ENCODE measurements around the gene FBXL13. TPM values are rescaled to one million over a fixed set of nuclear protein-coding genes. Genes with fewer than 3 reads are reported as not detected.

The FBXL13 gene
- total RNA-seq, 1 donor from 2014 or later = 0.98 TPM

DNA sequence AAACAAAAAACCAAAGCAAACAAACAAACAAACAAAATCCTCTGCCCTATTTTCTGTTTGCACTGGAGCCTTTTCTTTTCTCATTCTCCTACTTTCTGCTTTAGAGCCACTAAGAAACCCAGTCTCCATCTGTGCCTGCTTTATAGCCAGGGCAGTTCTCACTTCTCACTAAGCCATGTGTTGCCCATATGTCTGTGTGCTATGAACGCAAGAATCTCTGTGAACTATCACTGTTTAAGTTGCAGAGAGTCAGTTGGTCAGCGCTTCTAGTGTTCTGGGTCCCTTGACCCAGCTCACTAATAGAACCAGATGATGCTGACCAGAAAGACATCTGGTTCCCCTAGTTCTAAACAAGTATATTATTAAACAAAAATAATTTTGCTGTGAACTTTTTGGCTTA is 244.4 kb downstream of the FBXL13 start:
- Histone ChIP-seq H3K27me3 (no peaks in the 10 kb centered on the region), H3K4me3 (no peak overlapping the region), H3K36me3 (peaks cover 0 to 7% of the 10 kb centered on the region in 2 donors), H3K9me3 (no peaks in the 10 kb centered on the region), H3K4me1 (peaks cover 21% of the 10 kb centered on the region), H3K27ac (no peak overlapping the region)
- TF ChIP-seq POLR2A (IDR thresholded peaks at IDR 0.05) (no peak), POLR2AphosphoS5 (IDR thresholded peaks at IDR 0.05; ENCODE audit: insufficient read depth in 1 of 2, low read depth in 1 of 2) (no peak)
- TF ChIP-seq, protein P1, sequence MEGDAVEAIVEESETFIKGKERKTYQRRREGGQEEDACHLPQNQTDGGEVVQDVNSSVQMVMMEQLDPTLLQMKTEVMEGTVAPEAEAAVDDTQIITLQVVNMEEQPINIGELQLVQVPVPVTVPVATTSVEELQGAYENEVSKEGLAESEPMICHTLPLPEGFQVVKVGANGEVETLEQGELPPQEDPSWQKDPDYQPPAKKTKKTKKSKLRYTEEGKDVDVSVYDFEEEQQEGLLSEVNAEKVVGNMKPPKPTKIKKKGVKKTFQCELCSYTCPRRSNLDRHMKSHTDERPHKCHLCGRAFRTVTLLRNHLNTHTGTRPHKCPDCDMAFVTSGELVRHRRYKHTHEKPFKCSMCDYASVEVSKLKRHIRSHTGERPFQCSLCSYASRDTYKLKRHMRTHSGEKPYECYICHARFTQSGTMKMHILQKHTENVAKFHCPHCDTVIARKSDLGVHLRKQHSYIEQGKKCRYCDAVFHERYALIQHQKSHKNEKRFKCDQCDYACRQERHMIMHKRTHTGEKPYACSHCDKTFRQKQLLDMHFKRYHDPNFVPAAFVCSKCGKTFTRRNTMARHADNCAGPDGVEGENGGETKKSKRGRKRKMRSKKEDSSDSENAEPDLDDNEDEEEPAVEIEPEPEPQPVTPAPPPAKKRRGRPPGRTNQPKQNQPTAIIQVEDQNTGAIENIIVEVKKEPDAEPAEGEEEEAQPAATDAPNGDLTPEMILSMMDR (IDR thresholded peaks at IDR 0.05) = no peak
- no peak for DNase-seq (ENCODE audit: extremely low spot score in 2 of 2)
- intact Hi-C loops (cut with DNase I) = no loop called here

DNA sequence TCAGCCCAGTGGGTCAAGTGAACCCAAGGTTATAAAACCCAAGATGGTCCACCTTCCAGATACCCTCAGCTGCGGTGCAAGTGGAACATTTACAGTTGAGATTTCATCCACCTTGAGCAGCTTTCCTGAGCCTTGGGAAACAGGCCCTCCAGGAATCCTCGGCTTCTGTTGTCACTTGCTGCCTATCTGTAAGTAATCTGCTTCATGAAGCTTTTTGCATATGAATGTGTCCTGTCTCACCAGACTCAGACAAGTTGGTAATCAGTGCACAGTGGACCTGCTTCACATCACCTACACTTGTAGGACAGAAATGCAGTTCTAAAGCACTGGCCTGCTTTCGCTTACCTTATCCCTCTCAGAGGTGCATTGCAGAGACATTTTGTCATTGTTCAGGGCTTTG is 245.5 kb downstream of the FBXL13 start:
- DNase-seq (ENCODE audit: extremely low spot score in 2 of 2) = no peak
- intact Hi-C loops (cut with DNase I) = no loop called here
- Histone ChIP-seq H3K4me1 (peaks cover 21% of the 10 kb centered on the region), H3K27ac (no peak overlapping the region), H3K4me3 (no peak overlapping the region), H3K9me3 (no peaks in the 10 kb centered on the region), H3K27me3 (no peaks in the 10 kb centered on the region), H3K36me3 (peaks cover 0 to 7% of the 10 kb centered on the region in 2 donors)
- no peak for TF ChIP-seq POLR2A (IDR thresholded peaks at IDR 0.05)

DNA sequence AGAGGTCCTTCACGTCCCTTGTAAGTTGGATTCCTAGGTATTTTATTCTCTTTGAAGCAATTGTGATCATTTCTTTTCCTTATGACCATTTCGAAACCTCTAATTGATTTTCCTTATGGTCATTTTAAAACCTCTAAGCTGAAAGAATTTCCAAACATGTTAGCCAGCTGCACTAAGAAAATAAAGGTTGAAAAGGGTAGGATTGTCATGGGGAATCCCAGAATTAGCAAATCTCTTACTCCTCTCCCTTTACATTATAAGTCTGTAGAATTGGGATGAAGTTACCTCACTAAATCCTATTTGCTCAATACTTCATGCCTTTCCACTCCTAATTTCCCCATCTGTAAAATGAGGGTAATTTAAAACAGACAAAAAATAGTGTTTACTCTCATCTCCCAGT is 246.3 kb downstream of the FBXL13 start:
- intact Hi-C loops (cut with DNase I) = no loop called here
- DNase-seq (ENCODE audit: extremely low spot score in 2 of 2) = no peak
- no peak overlapping the region for H3K27ac ChIP-seq
- peaks cover 17% of the 10 kb centered on the region for H3K4me1 ChIP-seq
- no peaks in the 10 kb centered on the region for H3K9me3 ChIP-seq
- peaks cover 0 to 7% of the 10 kb centered on the region in 2 donors for H3K36me3 ChIP-seq
- TF ChIP-seq, protein P1 (IDR thresholded peaks at IDR 0.05) = no peak
- no peak for TF ChIP-seq POLR2AphosphoS5 (IDR thresholded peaks at IDR 0.05; ENCODE audit: insufficient read depth in 1 of 2, low read depth in 1 of 2)
- TF ChIP-seq POLR2A (IDR thresholded peaks at IDR 0.05) = no peak
- no peaks in the 10 kb centered on the region for H3K27me3 ChIP-seq
- no peak overlapping the region for H3K4me3 ChIP-seq

DNA sequence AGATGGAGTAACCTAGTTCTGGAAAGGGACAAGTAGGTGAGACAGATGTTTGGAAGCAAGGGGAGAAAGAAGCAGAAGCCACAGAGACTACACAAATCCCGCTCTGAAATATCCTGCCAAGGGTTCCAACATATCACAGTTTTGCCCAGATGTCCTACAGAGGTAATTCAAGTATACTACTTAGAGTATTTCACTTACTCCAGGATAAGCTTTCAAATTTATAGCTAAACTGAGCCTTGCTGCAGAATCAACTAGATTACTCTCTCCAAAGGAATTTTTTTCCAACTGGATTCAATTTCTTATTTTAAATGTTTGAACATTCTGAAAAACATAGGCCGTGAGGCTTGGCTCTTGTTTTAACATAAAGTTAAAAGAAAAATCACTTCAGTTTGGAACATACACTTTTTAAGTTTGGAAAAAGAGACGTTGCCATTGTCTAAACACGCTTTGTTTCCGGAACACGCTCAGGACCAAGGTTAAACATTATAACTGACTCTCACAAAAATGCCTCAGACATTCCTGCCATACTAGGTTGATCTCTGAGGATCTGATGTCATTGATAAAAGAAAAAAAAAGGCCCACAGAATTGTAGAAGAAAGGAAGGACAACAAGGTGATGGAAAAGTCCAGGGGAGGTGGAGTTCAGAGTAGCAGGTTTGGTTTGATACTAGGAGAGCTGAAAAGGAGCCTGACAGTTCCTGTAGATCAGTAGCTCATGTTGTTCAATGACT is 251.0 kb downstream of the FBXL13 start:
- DNase-seq (ENCODE audit: extremely low spot score in 2 of 2) = no peak
- no peaks in the 10 kb centered on the region for H3K27me3 ChIP-seq
- H3K4me3 ChIP-seq = no peak overlapping the region
- peaks cover 0 to 7% of the 10 kb centered on the region in 2 donors for H3K36me3 ChIP-seq
- H3K27ac ChIP-seq = no peak overlapping the region
- H3K4me1 ChIP-seq = no peaks in the 10 kb centered on the region
- TF ChIP-seq POLR2AphosphoS5 (IDR thresholded peaks at IDR 0.05; ENCODE audit: insufficient read depth in 1 of 2, low read depth in 1 of 2) (no peak), POLR2A (IDR thresholded peaks at IDR 0.05) (no peak)
- TF ChIP-seq, protein P1 (IDR thresholded peaks at IDR 0.05) = no peak
- no peaks in the 10 kb centered on the region for H3K9me3 ChIP-seq
- intact Hi-C loops (cut with DNase I) = no loop called here

DNA sequence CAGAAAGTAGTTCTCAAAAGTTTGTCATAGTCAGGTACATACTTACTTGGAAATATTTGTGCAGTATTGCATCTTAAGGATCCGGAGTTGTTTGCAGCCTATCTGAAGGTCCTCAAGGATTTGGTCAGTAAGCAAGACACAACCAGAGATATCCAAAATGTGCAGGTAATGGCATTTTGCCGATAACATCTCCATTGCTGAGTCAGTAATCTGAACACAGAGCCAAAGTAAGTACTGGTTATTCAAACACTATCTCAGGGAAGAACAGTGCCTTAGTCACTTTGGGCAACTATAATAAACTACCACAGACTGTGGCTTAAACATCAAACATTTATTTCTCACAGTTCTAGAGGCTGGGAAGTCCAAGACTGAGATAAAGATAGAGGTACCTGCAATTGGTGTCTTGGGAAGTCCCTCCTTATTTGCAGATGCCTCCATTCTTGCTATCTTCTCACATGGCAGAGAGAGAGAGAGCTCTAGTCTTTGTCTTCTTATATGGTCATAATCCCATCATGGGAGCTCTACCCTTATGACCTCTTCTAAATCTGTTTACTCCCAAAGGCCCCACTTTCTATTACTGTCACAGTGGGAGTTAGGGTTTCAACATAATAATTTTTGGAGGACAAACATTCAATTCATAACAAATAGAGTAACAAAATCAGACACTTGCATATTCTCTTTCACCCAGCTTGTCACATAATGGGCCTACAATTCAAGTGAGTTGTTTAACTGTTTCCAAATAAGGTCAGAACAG is 252.4 kb downstream of the FBXL13 start:
- intact Hi-C loops (cut with DNase I) = no loop called here
- H3K4me1 ChIP-seq = no peaks in the 10 kb centered on the region
- H3K27me3 ChIP-seq = no peaks in the 10 kb centered on the region
- peaks cover 0 to 3% of the 10 kb centered on the region in 2 donors for H3K36me3 ChIP-seq
- DNase-seq (ENCODE audit: extremely low spot score in 2 of 2) = no peak
- no peak overlapping the region for H3K4me3 ChIP-seq
- H3K27ac ChIP-seq = no peak overlapping the region
- TF ChIP-seq, protein P1 (IDR thresholded peaks at IDR 0.05) = no peak
- TF ChIP-seq POLR2A (IDR thresholded peaks at IDR 0.05) (no peak), POLR2AphosphoS5 (IDR thresholded peaks at IDR 0.05; ENCODE audit: insufficient read depth in 1 of 2, low read depth in 1 of 2) (no peak)
- H3K9me3 ChIP-seq = no peaks in the 10 kb centered on the region

All from vagina (tissue), 2 donors.